ENCODE results near the gene MED13L. TPM values are rescaled to one million over a fixed set of nuclear protein-coding genes. Genes with fewer than 3 reads are reported as not detected.

MED13L gene
- total RNA-seq, 1 donor from 2014 or later = 117 TPM

GRCh38 chr12:115998119-115998633 is 279.3 kb downstream of the MED13L start:
- no peak for DNase-seq (ENCODE audit: low spot score in 2 of 2)
- peak overlapping the region in 1 of 2 donors; percentile 22 for H3K27ac ChIP-seq
- peaks cover 0 to 10% of the 10 kb centered on the region in 2 donors for H3K4me1 ChIP-seq
- peak; percentile 65 to 72 (median 69) for TF ChIP-seq CTCF (IDR thresholded peaks at IDR 0.05)
- no peaks in the 10 kb centered on the region for H3K27me3 ChIP-seq
- intact Hi-C loops (cut with DNase I) = loop anchor here (2.0 to 10.0 kb wide), 4 partner anchors 279 to 711 kb away; partner anchors contain the start of gene MED13L
- H3K9me3 ChIP-seq = no peaks in the 10 kb centered on the region
- peaks cover 24 to 55% of the 10 kb centered on the region in 2 donors for H3K36me3 ChIP-seq
- H3K4me3 ChIP-seq = no peak overlapping the region

- intact Hi-C loops (cut with DNase I) = loop anchor here (10.0 kb wide), 1 partner anchor 431 kb away; no protein-coding TSS in a partner anchor
- DNase-seq (ENCODE audit: low spot score in 2 of 2) = no peak
- Histone ChIP-seq H3K27me3 (no peaks in the 10 kb centered on the region), H3K27ac (no peak overlapping the region), H3K36me3 (peaks cover 44 to 71% of the 10 kb centered on the region in 2 donors), H3K4me1 (peaks cover 0 to 5% of the 10 kb centered on the region in 2 donors), H3K9me3 (no peaks in the 10 kb centered on the region), H3K4me3 (no peak overlapping the region)
- TF ChIP-seq CTCF (IDR thresholded peaks at IDR 0.05) = no peak
Observed at GRCh38 chr12:115993737-115994136, 283.8 kb downstream of the MED13L start.

GRCh38 chr12:115990241-115990640 is 287.3 kb downstream of the MED13L start:
- Histone ChIP-seq H3K27ac (no peak overlapping the region), H3K4me3 (no peak overlapping the region), H3K36me3 (peaks cover 33 to 61% of the 10 kb centered on the region in 2 donors), H3K9me3 (no peaks in the 10 kb centered on the region), H3K27me3 (no peaks in the 10 kb centered on the region), H3K4me1 (peaks cover 2 to 6% of the 10 kb centered on the region in 2 donors)
- intact Hi-C loops (cut with DNase I) = loop anchor here (10.0 kb wide), 1 partner anchor 435 kb away; no protein-coding TSS in a partner anchor
- DNase-seq (ENCODE audit: low spot score in 2 of 2) = no peak
- TF ChIP-seq CTCF (IDR thresholded peaks at IDR 0.05) = no peak

- Histone ChIP-seq H3K4me3 (no peak overlapping the region), H3K36me3 (peaks cover 32 to 51% of the 10 kb centered on the region in 2 donors), H3K9me3 (no peaks in the 10 kb centered on the region), H3K27me3 (no peaks in the 10 kb centered on the region), H3K4me1 (peaks cover 2 to 6% of the 10 kb centered on the region in 2 donors), H3K27ac (no peak overlapping the region)
- intact Hi-C loops (cut with DNase I) = no loop called here
- no peak for TF ChIP-seq CTCF (IDR thresholded peaks at IDR 0.05)
- no peak for DNase-seq (ENCODE audit: low spot score in 2 of 2)
Observed at GRCh38 chr12:115988625-115989563, 288.6 kb downstream of the MED13L start.

GRCh38 chr12:115988212-115988611 is 289.3 kb downstream of the MED13L start:
- H3K27me3 ChIP-seq = no peaks in the 10 kb centered on the region
- H3K4me3 ChIP-seq = no peak overlapping the region
- H3K36me3 ChIP-seq = peaks cover 36 to 51% of the 10 kb centered on the region in 2 donors
- DNase-seq (ENCODE audit: low spot score in 2 of 2) = no peak
- H3K4me1 ChIP-seq = peaks cover 2 to 6% of the 10 kb centered on the region in 2 donors
- TF ChIP-seq CTCF (IDR thresholded peaks at IDR 0.05) = no peak
- no peaks in the 10 kb centered on the region for H3K9me3 ChIP-seq
- intact Hi-C loops (cut with DNase I) = no loop called here
- no peak overlapping the region for H3K27ac ChIP-seq

Data from ascending aorta (tissue), 2 donors.